IPS DF 6.9 (cell line): ENCODE results near the gene AHDC1.
"Not testable (repeated sequence)": the region's sequence is repeated elsewhere in the genome, so short reads cannot be mapped to it uniquely, and the experiment has no call there.

Experiments
- DNase-seq: peaks from one replicate; pipeline ENCODE4 v3.0.0-alpha.2; 2013; ENCODE audit warnings: low read depth, low spot score
- H3K27ac ChIP-seq: one replicate; pipeline ENCODE4 v1.5.1; 2013; ENCODE audit warnings: low read length, control low read depth
- H3K27me3 ChIP-seq: 2 replicates; pipeline ENCODE4 v1.6.1; 2013; ENCODE audit warnings: mild to moderate bottlenecking, low read length; ENCODE audit not compliant: control insufficient read depth, insufficient read depth
- H3K36me3 ChIP-seq: 2 replicates; pipeline ENCODE4 v1.6.1; 2013; ENCODE audit warnings: low read length; ENCODE audit not compliant: control insufficient read depth, insufficient read depth
- H3K4me1 ChIP-seq: 2 replicates; pipeline ENCODE4 v1.6.1; 2013; ENCODE audit warnings: low read length; ENCODE audit not compliant: control insufficient read depth, insufficient read depth
- H3K4me3 ChIP-seq: 2 replicates; pipeline ENCODE4 v1.5.1; 2013; ENCODE audit warnings: mild to moderate bottlenecking, low read length
- H3K9me3 ChIP-seq: 2 replicates; pipeline ENCODE4 v1.6.1; 2013; ENCODE audit warnings: low read length, inconsistent platforms; ENCODE audit not compliant: control insufficient read depth, insufficient read depth
- WGBS: extraction: QIAGEN DNeasy Blood & Tissue Kit; methylation state at CpG from one replicate; pipeline ENCODE4 v1.1.7; 2013; ENCODE audit warnings: mixed read lengths, missing lambda C conversion rate; ENCODE audit not compliant: insufficient read length, insufficient coverage; 5-methylcytosine and 5-hydroxymethylcytosine counted together

Gene AHDC1

GRCh38 chr1:27547220-27548116, 56.5 kb downstream of the AHDC1 start:
- Histone ChIP-seq H3K9me3 (no peaks in the 10 kb centered on the region), H3K27ac (no peak overlapping the region), H3K4me1 (no peaks in the 10 kb centered on the region; the same call in 1 of the 2 replicates), H3K36me3 (peaks cover 21% of the 10 kb centered on the region), H3K4me3 (no peak overlapping the region), H3K27me3 (no peaks in the 10 kb centered on the region)
- WGBS, result no CpG with 5 or more reads among the region's 44 CpGs
- DNase-seq, result no peak

- no CpG with 5 or more reads among the region's 6 CpGs for WGBS
- no peak overlapping the region for H3K4me3 ChIP-seq
- H3K4me1 ChIP-seq, result no peaks in the 10 kb centered on the region; the same call in 1 of the 2 replicates
- DNase-seq, result no peak
- no peaks in the 10 kb centered on the region for H3K27me3 ChIP-seq
- no peak overlapping the region for H3K27ac ChIP-seq
- H3K36me3 ChIP-seq, result peaks cover 13% of the 10 kb centered on the region
- H3K9me3 ChIP-seq, result no peaks in the 10 kb centered on the region
Measured at GRCh38 chr1:27545876-27546275, 58.1 kb downstream of the AHDC1 start.

GRCh38 chr1:27545271-27545670, 58.7 kb downstream of the AHDC1 start:
- Histone ChIP-seq H3K4me3 (no peak overlapping the region), H3K4me1 (no peaks in the 10 kb centered on the region; the same call in 1 of the 2 replicates), H3K9me3 (no peaks in the 10 kb centered on the region), H3K27me3 (no peaks in the 10 kb centered on the region), H3K36me3 (peaks cover 9% of the 10 kb centered on the region; the same call in 1 of the 2 replicates), H3K27ac (no peak overlapping the region)
- DNase-seq, result no peak
- WGBS, result no CpG with 5 or more reads among the region's 5 CpGs

- Histone ChIP-seq H3K9me3 (no peaks in the 10 kb centered on the region), H3K4me3 (no peak overlapping the region), H3K27me3 (no peaks in the 10 kb centered on the region), H3K4me1 (no peaks in the 10 kb centered on the region; the same call in 1 of the 2 replicates), H3K36me3 (peaks cover 9% of the 10 kb centered on the region; the same call in 1 of the 2 replicates), H3K27ac (no peak overlapping the region)
- WGBS, result no CpG with 5 or more reads among the region's 7 CpGs
- no peak for DNase-seq
Measured at GRCh38 chr1:27544834-27545233, 59.1 kb downstream of the AHDC1 start.

- DNase-seq, result no peak
- Histone ChIP-seq H3K36me3 (peaks cover 3% of the 10 kb centered on the region; the same call in 1 of the 2 replicates), H3K4me1 (no peaks in the 10 kb centered on the region; the same call in 1 of the 2 replicates), H3K27ac (no peak overlapping the region), H3K4me3 (no peak overlapping the region), H3K27me3 (no peaks in the 10 kb centered on the region), H3K9me3 (no peaks in the 10 kb centered on the region)
- WGBS, result no CpG with 5 or more reads among the region's 6 CpGs
Measured at GRCh38 chr1:27543284-27543683, 60.7 kb downstream of the AHDC1 start.

- no CpG with 5 or more reads among the region's 19 CpGs for WGBS
- no peaks in the 10 kb centered on the region for H3K27me3 ChIP-seq
- no peaks in the 10 kb centered on the region; the same call in 1 of the 2 replicates for H3K4me1 ChIP-seq
- H3K9me3 ChIP-seq, result no peaks in the 10 kb centered on the region
- no peak for DNase-seq
- no peak overlapping the region for H3K27ac ChIP-seq
- H3K4me3 ChIP-seq, result no peak overlapping the region
- H3K36me3 ChIP-seq, result no peaks in the 10 kb centered on the region; the same call in 1 of the 2 replicates
Measured at GRCh38 chr1:27542463-27543273, 61.3 kb downstream of the AHDC1 start.

GRCh38 chr1:27539901-27540861, 63.8 kb downstream of the AHDC1 start:
- Histone ChIP-seq H3K9me3 (no peaks in the 10 kb centered on the region), H3K4me1 (peaks cover 10% of the 10 kb centered on the region), H3K36me3 (0 out of 2 replicates have a peak, but pooled peaks cover 5% of the 10 kb centered on the region), H3K4me3 (no peak overlapping the region), H3K27me3 (no peaks in the 10 kb centered on the region), H3K27ac (no peak overlapping the region)
- no peak for DNase-seq
- no CpG with 5 or more reads among the region's 9 CpGs for WGBS

- no CpG with 5 or more reads among the region's 3 CpGs for WGBS
- H3K27me3 ChIP-seq, result no peaks in the 10 kb centered on the region
- peaks cover 10% of the 10 kb centered on the region for H3K4me1 ChIP-seq
- 0 out of 2 replicates have a peak, but pooled peaks cover 5% of the 10 kb centered on the region for H3K36me3 ChIP-seq
- H3K9me3 ChIP-seq, result no peaks in the 10 kb centered on the region
- no peak for DNase-seq
- H3K4me3 ChIP-seq, result no peak overlapping the region
- no peak overlapping the region for H3K27ac ChIP-seq
Measured at GRCh38 chr1:27538793-27539192, 65.2 kb downstream of the AHDC1 start.

GRCh38 chr1:27538305-27538676, 65.7 kb downstream of the AHDC1 start:
- DNase-seq, H3K4me3 ChIP-seq, H3K27me3 ChIP-seq, H3K27ac ChIP-seq, H3K36me3 ChIP-seq, H3K9me3 ChIP-seq, H3K4me1 ChIP-seq: not testable (repeated sequence)
- no CpG with 5 or more reads among the region's 4 CpGs for WGBS
